NCI-H146 treated with DMSO at 0.1 percent for 48 hours (cell line): Measurements from ENCODE around the gene ATP5F1A.
"Not testable (repeated sequence)": the region's sequence is repeated elsewhere in the genome, so short reads cannot be mapped to it uniquely, and the experiment has no call there.

Experiments
- DNase-seq: peaks from one replicate; lab custom pipeline; 2025; ENCODE audit not compliant: unreplicated experiment; lab: John Stamatoyannopoulos, UW

The ATP5F1A gene

DNA sequence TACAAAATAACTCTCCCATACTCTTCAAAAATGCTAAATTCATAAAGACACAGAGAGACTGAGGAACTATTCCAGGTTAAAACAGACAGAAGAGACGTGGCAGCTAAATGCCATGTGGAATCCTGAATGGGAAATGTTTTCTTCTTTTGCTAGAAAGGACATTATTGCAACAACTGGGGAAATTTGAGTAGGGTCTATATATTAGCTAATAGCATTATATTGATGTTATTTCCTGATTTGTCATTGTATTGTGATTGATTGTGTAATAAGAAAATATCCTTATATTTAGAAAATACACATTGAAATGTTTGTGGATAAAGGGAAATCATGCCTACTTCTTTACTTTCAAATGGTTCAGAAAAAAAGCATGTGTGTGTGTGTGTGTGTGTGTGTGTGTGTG, 49.5 kb downstream of the ATP5F1A start:
- DNase-seq = no peak

DNA sequence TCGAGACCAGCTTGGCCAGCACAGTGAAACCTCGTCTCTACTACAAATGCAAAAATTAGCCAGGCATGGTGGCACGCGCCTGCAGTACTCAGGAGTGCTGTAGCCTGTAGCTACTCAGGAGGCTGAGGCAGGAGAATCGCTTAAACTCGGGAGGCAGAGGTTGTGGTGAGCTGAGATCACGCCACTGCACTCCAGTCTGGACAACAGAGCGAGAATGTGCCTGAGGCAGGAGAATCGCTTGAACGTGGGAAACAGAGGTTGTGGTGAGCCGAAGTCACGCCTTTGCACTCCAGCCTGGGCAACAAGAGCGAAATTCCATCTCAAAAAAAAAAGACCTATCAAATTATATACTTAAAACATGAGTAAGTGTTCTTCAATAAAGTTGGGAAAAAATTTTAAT, 50.7 kb downstream of the ATP5F1A start:
- not testable (repeated sequence) for DNase-seq

DNA sequence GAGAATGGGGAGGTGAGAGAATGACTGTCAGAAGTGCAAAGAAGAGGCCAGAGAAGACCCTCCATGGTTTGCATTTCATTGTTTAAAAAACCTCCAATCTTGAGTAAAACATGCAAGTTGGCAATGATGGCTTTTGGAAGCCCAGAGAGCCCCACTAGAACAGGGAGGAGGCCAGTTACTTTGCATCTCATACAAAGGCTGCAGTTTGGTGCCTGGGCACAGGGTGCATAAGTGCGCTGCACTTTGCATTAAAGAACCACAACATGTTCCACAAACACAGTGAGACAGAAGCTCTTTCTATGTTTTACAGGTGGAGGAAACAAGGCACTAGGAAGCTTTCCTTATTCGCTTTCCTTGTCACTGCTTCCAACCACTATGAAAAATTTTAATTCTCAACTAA, 51.4 kb downstream of the ATP5F1A start:
- DNase-seq = no peak

DNA sequence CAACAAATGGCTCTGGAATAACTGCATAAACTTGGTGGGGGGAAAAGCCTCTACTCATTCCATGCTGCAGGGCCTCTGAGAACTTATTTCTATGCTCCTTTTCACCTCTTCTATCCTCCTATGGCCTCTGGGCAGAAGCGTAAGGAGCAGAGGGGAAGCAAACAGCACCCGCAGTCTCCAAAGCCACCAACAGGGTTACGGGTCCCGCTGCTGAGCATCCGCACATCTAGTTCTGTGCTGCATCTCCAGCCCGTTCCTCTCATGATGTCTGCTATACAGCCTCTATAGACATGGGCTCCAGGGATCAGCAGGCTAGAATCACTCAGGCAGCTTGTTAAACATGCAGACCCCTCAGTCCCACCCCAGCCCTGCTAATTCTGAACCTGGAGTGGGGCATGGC, 52.0 kb downstream of the ATP5F1A start:
- DNase-seq = no peak

DNA sequence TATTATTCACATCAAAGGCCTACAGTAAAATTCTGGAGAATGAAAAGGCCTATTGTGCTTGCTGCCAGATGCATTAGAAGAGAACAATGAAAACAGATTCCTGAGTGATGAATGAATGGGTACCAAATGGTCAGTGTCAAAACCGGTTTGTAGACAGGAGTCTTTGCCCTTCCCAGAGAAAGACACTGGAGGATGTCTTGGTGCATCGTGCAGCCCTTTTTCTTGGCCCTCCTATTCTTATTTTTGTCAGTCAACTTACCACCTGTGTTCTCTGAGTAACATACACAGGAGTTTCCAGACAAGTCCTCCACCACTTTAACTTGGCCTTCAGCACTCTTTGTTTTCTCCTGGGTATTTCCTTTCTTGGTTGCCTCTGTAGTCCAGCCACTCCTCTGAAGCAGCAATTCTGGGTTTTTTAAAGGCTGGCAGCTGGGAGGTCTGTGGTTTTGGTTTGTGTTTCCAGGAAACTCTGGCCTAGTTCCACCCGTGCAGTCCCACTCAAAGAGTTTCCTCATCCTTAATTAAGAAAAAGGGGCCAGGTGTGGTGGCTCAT, 55.4 kb downstream of the ATP5F1A start:
- DNase-seq = no peak

DNA sequence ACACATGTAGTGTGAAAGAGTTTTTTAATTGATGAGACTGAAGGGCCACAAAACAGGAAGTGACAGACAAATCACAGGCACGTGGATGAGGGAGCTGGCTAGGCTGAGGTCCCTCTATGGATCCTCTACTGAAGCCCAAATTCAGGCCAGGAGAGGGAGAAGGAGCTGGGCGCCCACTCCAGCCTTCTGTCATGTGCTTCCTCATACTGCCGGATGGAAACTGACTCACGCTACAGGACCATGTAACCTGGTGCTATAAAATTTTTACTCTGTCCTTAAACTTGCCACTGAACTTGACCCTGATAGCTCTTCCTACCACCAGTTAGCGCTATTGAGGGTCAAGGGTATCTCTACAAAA, 57.4 kb downstream of the ATP5F1A start:
- no peak for DNase-seq

DNA sequence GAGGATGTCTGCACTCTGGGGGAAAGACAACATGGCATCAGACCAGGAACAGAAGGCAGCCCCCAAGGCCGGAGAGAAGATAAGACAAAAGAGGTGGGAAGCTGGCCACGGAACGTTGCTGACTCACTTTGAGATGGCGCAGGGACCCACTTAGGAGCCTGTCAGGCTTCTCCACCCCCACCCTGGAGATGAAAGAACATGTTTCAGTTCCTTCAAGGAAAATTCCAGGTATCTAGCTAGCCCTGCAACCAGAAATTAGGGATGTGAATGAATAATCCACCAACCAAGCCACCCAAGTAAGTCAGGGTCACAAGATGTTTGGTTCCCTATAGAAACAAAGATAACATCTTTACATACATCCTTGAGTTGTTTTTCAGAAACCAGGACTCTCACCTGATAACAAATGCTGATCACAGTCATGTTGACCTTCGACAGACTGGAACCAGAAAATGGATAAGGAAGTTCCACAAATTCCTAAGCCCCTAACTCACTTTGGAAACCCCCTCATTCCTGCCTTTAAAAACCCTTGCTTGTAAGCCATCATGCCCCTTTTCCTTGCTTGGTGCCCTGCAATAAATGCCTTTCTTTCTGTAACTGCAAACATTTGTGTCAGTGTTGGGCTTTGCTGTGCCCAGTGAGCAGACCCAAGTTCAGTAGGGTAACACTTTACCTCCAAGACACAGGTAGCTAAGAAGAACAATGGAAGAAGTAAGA, 57.9 kb downstream of the ATP5F1A start:
- DNase-seq = no peak

DNA sequence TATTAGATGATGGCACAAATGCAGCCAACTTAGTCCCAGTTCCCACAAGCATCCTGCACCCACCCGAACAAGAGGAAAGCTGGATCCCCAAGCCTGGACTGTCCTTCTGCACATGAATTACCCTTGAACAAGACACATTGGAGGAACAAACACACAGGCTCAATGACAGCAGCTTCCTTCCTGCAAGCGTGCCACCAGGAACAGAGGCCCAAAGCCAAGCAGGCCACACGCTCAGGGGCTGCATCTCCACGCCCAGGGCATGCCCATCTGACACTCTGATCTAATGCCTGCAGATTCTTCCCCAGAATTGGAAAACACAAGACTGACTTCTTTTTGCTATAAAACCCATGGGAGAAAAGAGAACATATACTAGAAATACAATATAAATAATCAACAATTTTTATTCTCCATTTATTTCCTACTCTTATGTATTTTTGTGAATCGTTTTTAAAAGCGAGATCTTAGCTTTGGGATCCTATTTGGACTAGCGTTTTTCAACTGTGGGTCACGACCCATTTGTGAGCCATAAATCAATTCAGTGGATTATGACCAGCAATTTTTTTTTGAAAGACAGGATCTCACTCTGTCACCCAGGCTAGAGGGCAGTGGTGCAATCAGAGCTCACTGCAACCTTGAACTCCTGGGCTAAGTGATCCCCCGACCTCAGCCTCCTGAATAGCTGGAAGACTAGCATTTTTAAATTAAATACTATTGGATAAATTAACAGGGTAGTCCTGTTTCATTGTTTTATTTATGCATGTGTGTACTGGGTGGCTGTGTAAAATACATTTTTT, 60.4 kb downstream of the ATP5F1A start:
- no peak for DNase-seq

DNA sequence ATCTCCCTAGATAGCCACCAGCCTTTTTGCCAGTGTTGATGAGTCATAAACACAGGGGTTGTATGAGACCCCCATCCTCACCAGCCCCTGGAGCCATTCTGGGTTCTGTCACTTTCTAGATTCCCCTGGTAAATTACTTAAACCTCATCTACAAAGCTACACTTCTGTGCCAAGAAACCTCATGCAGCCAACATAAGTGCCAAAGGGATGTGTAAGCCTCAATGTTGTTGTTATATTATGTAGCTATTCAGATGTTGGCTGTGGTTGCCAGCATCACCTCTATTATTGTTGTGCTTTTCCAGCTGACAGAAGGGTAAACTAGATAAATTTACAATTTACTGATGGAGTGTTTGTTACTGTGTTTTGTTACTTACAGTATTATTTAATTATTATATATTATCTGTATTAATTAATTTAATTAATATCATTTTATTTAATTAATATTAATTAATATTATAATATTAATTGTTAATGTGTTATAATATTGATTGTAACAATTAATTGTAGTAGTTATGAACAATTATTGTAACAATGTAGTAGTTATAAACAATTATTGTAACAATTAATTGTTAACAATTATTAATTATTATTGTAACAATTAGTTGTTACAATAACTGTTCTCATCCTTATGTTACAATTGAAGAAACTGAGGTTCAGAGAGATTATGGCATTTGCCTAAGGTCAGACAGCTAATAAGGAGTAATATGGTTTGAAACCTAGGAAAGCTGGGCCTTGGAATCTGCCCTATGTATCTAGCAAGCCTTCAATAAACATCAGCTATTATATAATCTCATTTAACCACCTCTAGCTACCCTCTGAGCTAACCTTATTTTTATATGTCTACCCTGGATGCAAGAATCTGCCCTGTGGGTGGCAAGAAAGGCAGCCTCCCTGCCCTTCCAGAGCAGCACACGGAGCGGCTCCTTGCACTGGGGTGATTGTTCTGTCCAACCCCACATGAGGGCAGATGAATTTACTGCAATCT, 62.1 kb downstream of the ATP5F1A start:
- DNase-seq = no peak

DNA sequence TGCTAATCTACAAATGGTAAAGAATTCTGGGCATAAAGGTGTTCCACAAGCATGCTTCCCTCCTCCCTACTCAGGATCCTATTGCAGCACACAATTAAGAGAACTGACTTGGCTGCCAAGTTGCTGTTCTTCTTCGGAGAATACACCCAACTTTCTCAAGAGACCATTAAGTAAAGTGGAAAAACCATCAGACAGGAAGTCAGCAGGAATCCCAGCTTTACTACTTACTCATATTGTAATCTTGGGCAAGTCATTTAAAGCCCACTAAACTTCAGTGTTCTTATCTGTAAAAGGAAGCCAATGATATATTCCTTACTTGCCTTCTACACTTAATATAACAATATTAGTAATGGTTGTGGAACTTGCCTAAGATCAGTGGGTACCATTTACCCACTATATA, 63.9 kb downstream of the ATP5F1A start:
- DNase-seq = no peak

DNA sequence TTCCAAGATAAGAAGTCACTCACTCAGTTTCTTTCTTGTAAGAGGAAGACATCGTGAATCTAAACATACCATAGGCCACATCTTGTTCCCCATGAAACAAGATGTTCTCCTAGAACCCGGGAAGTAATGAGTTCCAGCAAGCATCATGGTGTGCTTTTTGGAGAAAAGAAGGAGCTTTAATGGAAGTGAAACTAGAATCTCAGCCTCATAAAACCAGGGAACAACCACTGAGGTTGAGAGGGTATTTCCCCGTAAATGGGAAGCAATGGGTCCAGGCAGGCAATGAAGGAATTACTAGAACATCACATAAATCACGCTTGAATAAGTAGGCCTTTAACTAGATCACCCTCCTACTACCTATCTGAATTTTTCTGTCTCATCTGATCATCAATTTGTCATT, 66.4 kb downstream of the ATP5F1A start:
- DNase-seq = no peak
